K562 (cell line): ENCODE measurements around the gene PI4KA. TPM values are rescaled to one million over a fixed set of nuclear protein-coding genes. Genes with fewer than 3 reads are reported as not detected.

ENCODE experiments used
- ASH1L ChIP-seq: fragments of 450-650 bp; IDR thresholded peaks from 2 replicates; pipeline ENCODE4 v1.6.1; 2018; ENCODE audit warnings: borderline replicate concordance, mild to moderate bottlenecking, low read depth; ENCODE audit not compliant: partially characterized antibody
- ATF1 ChIP-seq, 2 experiments: fragments of 450-650 bp in 1 of 2; IDR thresholded peaks; 2 replicates each; pipeline ENCODE4 v1.6.1; 2016; ENCODE audit warnings: missing compliant biosample characterization in 1 of 2, missing genetic modification characterization in 1 of 2
- CBFA2T3 ChIP-seq: fragments of 450-650 bp; IDR thresholded peaks from 2 replicates; pipeline ENCODE4 v1.6.1; 2017
- FIP1L1 ChIP-seq: fragments of 200-400 bp; formaldehyde crosslinking; IDR thresholded peaks from 2 replicates; pipeline ENCODE4 v1.6.1; 2018; ENCODE audit warnings: mild to moderate bottlenecking, low read depth, low read length; ENCODE audit not compliant: poor library complexity, severe bottlenecking
- GTF2F1 ChIP-seq: IDR thresholded peaks from 2 replicates; pipeline ENCODE4 v1.6.1; 2011; ENCODE audit warnings: low read depth, low read length, improper control_type of control experiment
- HDAC6 ChIP-seq: IDR thresholded peaks from 2 replicates; pipeline ENCODE4 v1.6.1; 2012; ENCODE audit warnings: low read depth, mild to moderate bottlenecking, control low read depth, inconsistent platforms, low read length, moderate library complexity
- HMGN3 ChIP-seq: IDR thresholded peaks from 2 replicates; pipeline ENCODE4 v1.6.1; 2011; ENCODE audit warnings: borderline replicate concordance, low read depth, mild to moderate bottlenecking, mixed read lengths, low read length; ENCODE audit not compliant: insufficient read length; ENCODE audit errors: extremely low read depth
- MBD2 ChIP-seq: sonication (generic); IDR thresholded peaks from 2 replicates; pipeline ENCODE4 v1.6.1; 2016; ENCODE audit warnings: low read depth, borderline replicate concordance
- NFE2L1 ChIP-seq: fragments of 450-650 bp; IDR thresholded peaks from 2 replicates; pipeline ENCODE4 v1.6.1; 2016; ENCODE audit warnings: missing genetic modification characterization, low read depth, mild to moderate bottlenecking, missing compliant biosample characterization, moderate library complexity, borderline replicate concordance
- RBM17 ChIP-seq: fragments of 200-400 bp; formaldehyde crosslinking; IDR thresholded peaks from 2 replicates; pipeline ENCODE4 v1.6.1; 2017; ENCODE audit warnings: low read depth, mild to moderate bottlenecking, low read length, borderline replicate concordance
- SAFB ChIP-seq: fragments of 200-400 bp; formaldehyde crosslinking; IDR thresholded peaks from 2 replicates; pipeline ENCODE4 v1.6.1; 2017; ENCODE audit warnings: low read depth, low read length, borderline replicate concordance
- SIX5 ChIP-seq, 2 experiments: IDR thresholded peaks; 2 replicates each; pipeline ENCODE4 v1.6.1; 2011; ENCODE audit warnings: low read length in 2 of 2, borderline replicate concordance in 1 of 2, low read depth in 1 of 2, mild to moderate bottlenecking in 1 of 2, moderate library complexity in 1 of 2; ENCODE audit not compliant: insufficient read depth in 1 of 2
- SRSF7 ChIP-seq: fragments of 200-400 bp; formaldehyde crosslinking; optimal IDR thresholded peaks from 2 replicates; pipeline ENCODE3; 2017; ENCODE audit warnings: mild to moderate bottlenecking, low read depth, low read length
- TEAD4 ChIP-seq, 2 experiments: sonication (generic) in 1 of 2; formaldehyde crosslinking in 1 of 2; IDR thresholded peaks; 2 replicates each; pipeline versions ENCODE4 v1.6.1 to v1.8.0; 2012 to 2022; ENCODE audit warnings: borderline replicate concordance in 1 of 2, inconsistent platforms in 1 of 2, low read length in 1 of 2, mild to moderate bottlenecking in 1 of 2, missing genetic modification reagents in 1 of 2
- ZNF146 ChIP-seq: IDR thresholded peaks from one replicate; pipeline ENCODE4 v1.6.1; 2018; ENCODE audit warnings: missing compliant biosample characterization; ENCODE audit not compliant: unreplicated experiment
- ZNF253 ChIP-seq: fragments of 250-450 bp; sonication (Bioruptor Pico); conservative IDR thresholded peaks from 2 replicates; pipeline ENCODE4 v1.6.1; 2021; ENCODE audit warnings: mild to moderate bottlenecking
- ZNF75A ChIP-seq: fragments of 450-650 bp; formaldehyde crosslinking; IDR thresholded peaks from 2 replicates; pipeline ENCODE4 v1.4.0; 2020; ENCODE audit warnings: mild to moderate bottlenecking
- ZZZ3 ChIP-seq: fragments of 450-650 bp; IDR thresholded peaks from 2 replicates; pipeline ENCODE4 v1.6.1; 2016; ENCODE audit warnings: antibody characterized with exemption, mild to moderate bottlenecking, moderate library complexity
- polyA plus RNA-seq, 8 experiments: library from polyadenylated mRNA; depleted of rRNA in 4 of 8; stranded (reverse) in 5 of 8; unstranded in 3 of 8; fragments of >200 nt; fragmentation: Nextera tagmentation in 2 of 8; fragmentation: Illumina TruSeq in 1 of 8; extraction: Ambion mirVana in 2 of 8; extraction: Trizol in 1 of 8; gene quantifications; 2 replicates each; pipeline versions ENCODE4 v1.2.1 to v1.2.3, GENCODE V29; 2011 to 2014; ENCODE audit warnings: inconsistent platforms in 1 of 8, missing spikeins in 1 of 8
- total RNA-seq, 7 experiments: library from RNA; depleted of rRNA in 6 of 7; stranded (reverse); fragments of >200 nt in 6 of 7; fragmentation: Illumina TruSeq in 2 of 7; extraction: Trizol in 2 of 7; gene quantifications; 2 replicates each; pipeline versions ENCODE4 v1.2.1 to v1.2.3, GENCODE V29; 2011 to 2021; ENCODE audit warnings: low replicate concordance in 1 of 7
- TF ChIP-seq, protein P1 (sequence below): fragments of 250-450 bp; sonication (Bioruptor Pico); IDR thresholded peaks from 2 replicates; pipeline ENCODE4 v1.8.0; 2021; ENCODE audit warnings: moderate library complexity, mild to moderate bottlenecking, inconsistent platforms
- TF ChIP-seq, protein P2 (sequence below): fragments of 450-650 bp; formaldehyde crosslinking; IDR thresholded peaks from 2 replicates; pipeline ENCODE4 v1.4.0; 2022; ENCODE audit warnings: missing genetic modification characterization
- TF ChIP-seq, protein P3 (sequence below): fragments of 450-650 bp; IDR thresholded peaks from 2 replicates; pipeline ENCODE4 v1.6.1; 2016; ENCODE audit warnings: antibody characterized with exemption
- TF ChIP-seq, protein P4 (sequence below), 3 experiments: IDR thresholded peaks in 2 of 3; conservative IDR thresholded peaks in 1 of 3; 2 replicates each; pipeline ENCODE4 v1.5.1; 2011 to 2012; ENCODE audit warnings: low read length in 3 of 3, mild to moderate bottlenecking in 3 of 3, control low read depth in 2 of 3, improper control_type of control experiment in 1 of 3, inconsistent platforms in 1 of 3, low read depth in 1 of 3, mixed read lengths in 1 of 3, moderate library complexity in 1 of 3; ENCODE audit not compliant: insufficient read depth in 2 of 3

Gene PI4KA
- total and polyA plus RNA-seq, 9 of the 15 experiments (the other 6 are each of a cell fraction or from before 2014, with no cell fraction given) = 7.3 to 187 (median 84.7) TPM

DNA sequence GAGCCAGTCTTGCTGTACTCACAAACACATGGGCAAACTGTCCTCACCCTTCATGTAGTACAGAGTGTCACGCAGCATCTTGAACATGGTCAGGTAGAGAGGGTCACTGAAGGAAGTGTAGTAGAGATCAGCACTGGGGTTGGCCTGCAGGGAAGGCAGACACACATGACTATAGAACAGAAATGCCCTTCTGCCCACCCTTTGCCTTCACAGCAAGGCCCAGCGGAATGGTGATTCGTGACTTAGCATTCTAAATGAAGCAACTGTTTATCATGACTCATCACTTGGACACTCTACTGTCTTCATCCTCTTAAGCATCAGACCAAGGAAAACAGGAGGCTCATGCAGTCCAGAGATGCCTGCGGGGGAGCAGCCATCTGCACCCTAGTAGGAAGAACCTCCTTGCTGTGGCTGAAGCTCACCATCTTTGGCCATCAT is 51.3 kb downstream of the PI4KA start (continued):
- TF ChIP-seq SIX5 (IDR thresholded peaks at IDR 0.05; ENCODE audit: borderline replicate concordance in 1 of 2, insufficient read depth in 1 of 2, low read depth in 1 of 2, low read length in 2 of 2) = no peak
- TF ChIP-seq ATF1 (CRISPR knock-in tag; IDR thresholded peaks at IDR 0.05) = no peak
- TF ChIP-seq ATF1 (tag; IDR thresholded peaks at IDR 0.05) = no peak; the same call in 1 of the 2 replicates
- no peak for TF ChIP-seq ASH1L
- no peak for TF ChIP-seq ZNF146
- no peak for TF ChIP-seq SRSF7
- TF ChIP-seq SAFB = no peak
- TF ChIP-seq MBD2 = no peak
- TF ChIP-seq GTF2F1 = no peak
- TF ChIP-seq ZNF253 (CRISPR knock-in tag) = no peak
- peak; percentile 74 for TF ChIP-seq NFE2L1 (tag)
- TF ChIP-seq HMGN3 = no peak
- peak; percentile 45; the same call in 1 of the 2 replicates for TF ChIP-seq CBFA2T3
- TF ChIP-seq RBM17 = no peak
- TF ChIP-seq TEAD4 (IDR thresholded peaks at IDR 0.05; ENCODE audit: low read length) = 0 out of 2 replicates have a peak, but pooled peaks have one; percentile 27
- TF ChIP-seq TEAD4 (CRISPR knock-in tag; IDR thresholded peaks at IDR 0.05; ENCODE audit: borderline replicate concordance) = no peak
- TF ChIP-seq, protein P1, sequence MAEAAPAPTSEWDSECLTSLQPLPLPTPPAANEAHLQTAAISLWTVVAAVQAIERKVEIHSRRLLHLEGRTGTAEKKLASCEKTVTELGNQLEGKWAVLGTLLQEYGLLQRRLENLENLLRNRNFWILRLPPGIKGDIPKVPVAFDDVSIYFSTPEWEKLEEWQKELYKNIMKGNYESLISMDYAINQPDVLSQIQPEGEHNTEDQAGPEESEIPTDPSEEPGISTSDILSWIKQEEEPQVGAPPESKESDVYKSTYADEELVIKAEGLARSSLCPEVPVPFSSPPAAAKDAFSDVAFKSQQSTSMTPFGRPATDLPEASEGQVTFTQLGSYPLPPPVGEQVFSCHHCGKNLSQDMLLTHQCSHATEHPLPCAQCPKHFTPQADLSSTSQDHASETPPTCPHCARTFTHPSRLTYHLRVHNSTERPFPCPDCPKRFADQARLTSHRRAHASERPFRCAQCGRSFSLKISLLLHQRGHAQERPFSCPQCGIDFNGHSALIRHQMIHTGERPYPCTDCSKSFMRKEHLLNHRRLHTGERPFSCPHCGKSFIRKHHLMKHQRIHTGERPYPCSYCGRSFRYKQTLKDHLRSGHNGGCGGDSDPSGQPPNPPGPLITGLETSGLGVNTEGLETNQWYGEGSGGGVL (CRISPR knock-in tag) = no peak
- TF ChIP-seq ZZZ3 = no peak
- TF ChIP-seq, protein P2, sequence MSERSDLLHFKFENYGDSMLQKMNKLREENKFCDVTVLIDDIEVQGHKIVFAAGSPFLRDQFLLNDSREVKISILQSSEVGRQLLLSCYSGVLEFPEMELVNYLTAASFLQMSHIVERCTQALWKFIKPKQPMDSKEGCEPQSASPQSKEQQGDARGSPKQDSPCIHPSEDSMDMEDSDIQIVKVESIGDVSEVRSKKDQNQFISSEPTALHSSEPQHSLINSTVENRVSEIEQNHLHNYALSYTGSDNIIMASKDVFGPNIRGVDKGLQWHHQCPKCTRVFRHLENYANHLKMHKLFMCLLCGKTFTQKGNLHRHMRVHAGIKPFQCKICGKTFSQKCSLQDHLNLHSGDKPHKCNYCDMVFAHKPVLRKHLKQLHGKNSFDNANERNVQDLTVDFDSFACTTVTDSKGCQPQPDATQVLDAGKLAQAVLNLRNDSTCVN (CRISPR knock-in tag) = no peak
- 0 out of 2 replicates have a peak, but pooled peaks have one; percentile 29 for TF ChIP-seq HDAC6
- TF ChIP-seq, protein P3, sequence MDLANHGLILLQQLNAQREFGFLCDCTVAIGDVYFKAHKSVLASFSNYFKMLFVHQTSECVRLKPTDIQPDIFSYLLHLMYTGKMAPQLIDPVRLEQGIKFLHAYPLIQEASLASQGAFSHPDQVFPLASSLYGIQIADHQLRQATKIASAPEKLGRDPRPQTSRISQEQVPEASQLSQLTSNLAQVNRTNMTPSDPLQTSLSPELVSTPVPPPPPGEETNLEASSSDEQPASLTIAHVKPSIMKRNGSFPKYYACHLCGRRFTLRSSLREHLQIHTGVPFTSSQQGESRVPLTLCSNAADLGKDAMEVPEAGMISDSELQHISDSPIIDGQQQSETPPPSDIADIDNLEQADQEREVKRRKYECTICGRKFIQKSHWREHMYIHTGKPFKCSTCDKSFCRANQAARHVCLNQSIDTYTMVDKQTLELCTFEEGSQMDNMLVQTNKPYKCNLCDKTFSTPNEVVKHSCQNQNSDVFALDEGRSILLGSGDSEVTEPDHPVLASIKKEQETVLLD = no peak
- no peak for TF ChIP-seq FIP1L1
- TF ChIP-seq, protein P4, sequence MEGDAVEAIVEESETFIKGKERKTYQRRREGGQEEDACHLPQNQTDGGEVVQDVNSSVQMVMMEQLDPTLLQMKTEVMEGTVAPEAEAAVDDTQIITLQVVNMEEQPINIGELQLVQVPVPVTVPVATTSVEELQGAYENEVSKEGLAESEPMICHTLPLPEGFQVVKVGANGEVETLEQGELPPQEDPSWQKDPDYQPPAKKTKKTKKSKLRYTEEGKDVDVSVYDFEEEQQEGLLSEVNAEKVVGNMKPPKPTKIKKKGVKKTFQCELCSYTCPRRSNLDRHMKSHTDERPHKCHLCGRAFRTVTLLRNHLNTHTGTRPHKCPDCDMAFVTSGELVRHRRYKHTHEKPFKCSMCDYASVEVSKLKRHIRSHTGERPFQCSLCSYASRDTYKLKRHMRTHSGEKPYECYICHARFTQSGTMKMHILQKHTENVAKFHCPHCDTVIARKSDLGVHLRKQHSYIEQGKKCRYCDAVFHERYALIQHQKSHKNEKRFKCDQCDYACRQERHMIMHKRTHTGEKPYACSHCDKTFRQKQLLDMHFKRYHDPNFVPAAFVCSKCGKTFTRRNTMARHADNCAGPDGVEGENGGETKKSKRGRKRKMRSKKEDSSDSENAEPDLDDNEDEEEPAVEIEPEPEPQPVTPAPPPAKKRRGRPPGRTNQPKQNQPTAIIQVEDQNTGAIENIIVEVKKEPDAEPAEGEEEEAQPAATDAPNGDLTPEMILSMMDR (IDR thresholded peaks at IDR 0.05 in 2 of 3, conservative IDR thresholded peaks at IDR 0.05 in 1 of 3; ENCODE audit: insufficient read depth in 2 of 3, low read depth in 1 of 3, low read length in 3 of 3) = 0 out of 6 replicates have a peak, but pooled peaks of 1 of the 3 experiments have one; percentile 2
- TF ChIP-seq ZNF75A (CRISPR knock-in tag) = no peak
